Cardiac fibroblast (primary cell): Measurements from ENCODE around the gene LFNG.
A peak's percentile ranks its signal among the peaks of the same experiment; 100 is the strongest.

Experiments
- DNase-seq, 2 donors: peaks; one replicate each; pipeline versions ENCODE4 v3.0.0 to v3.0.0-alpha.2; 2010; ENCODE audit warnings: low read depth in 2 of 2
- H3K4me3 ChIP-seq, 2 donors: replicated peaks in 1 of 2; 1 replicate in 1 of 2; 2 replicates in 1 of 2; pipeline ENCODE4 v1.5.1; 2011; ENCODE audit warnings: low read depth in 2 of 2, low read length in 2 of 2, mild to moderate bottlenecking in 2 of 2, moderate library complexity in 1 of 2
- CTCF ChIP-seq: IDR thresholded peaks from one replicate; pipeline ENCODE4 v1.5.1; 2011; ENCODE audit warnings: low read depth, mild to moderate bottlenecking, low read length, inconsistent platforms

The LFNG gene

GRCh38 chr7:2478399-2478785, 41.2 kb upstream of the LFNG start:
- DNase-seq: peak; percentile 35 to 45
- no peak for TF ChIP-seq CTCF
- H3K4me3 ChIP-seq: no peak overlapping the region

- DNase-seq: no peak
- H3K4me3 ChIP-seq: no peak overlapping the region
- no peak for TF ChIP-seq CTCF
Measured at GRCh38 chr7:2478800-2479199, 40.8 kb upstream of the LFNG start.

GRCh38 chr7:2479276-2480069, 40.1 kb upstream of the LFNG start:
- no peak overlapping the region for H3K4me3 ChIP-seq
- TF ChIP-seq CTCF: no peak
- DNase-seq: no peak

- no peak overlapping the region for H3K4me3 ChIP-seq
- no peak for TF ChIP-seq CTCF
- peak in 1 of 2 donors; percentile 20 for DNase-seq
Measured at GRCh38 chr7:2480070-2480408, 39.5 kb upstream of the LFNG start.

- DNase-seq: no peak
- no peak overlapping the region for H3K4me3 ChIP-seq
- no peak for TF ChIP-seq CTCF
Measured at GRCh38 chr7:2481195-2481594, 38.4 kb upstream of the LFNG start.

- H3K4me3 ChIP-seq: no peak overlapping the region
- peak in 1 of 2 donors; percentile 28 for DNase-seq
- no peak for TF ChIP-seq CTCF
Measured at GRCh38 chr7:2482725-2483451, 36.7 kb upstream of the LFNG start.
